ENCODE data around the gene CDH10.

The CDH10 gene

GRCh38 chr5:24615159-24615558 lies 29.6 kb downstream of the CDH10 start:
- TF ChIP-seq ZFX (IDR thresholded peaks at IDR 0.05) (no peak), CTCF (conservative IDR thresholded peaks at IDR 0.05) (no peak)
- H3K27ac ChIP-seq: no peak overlapping the region

GRCh38 chr5:24609706-24610105 lies 35.1 kb downstream of the CDH10 start:
- H3K27ac ChIP-seq: no peak overlapping the region

GRCh38 chr5:24606971-24607370 lies 37.8 kb downstream of the CDH10 start:
- no peak overlapping the region for H3K27ac ChIP-seq
- TF ChIP-seq CTCF (conservative IDR thresholded peaks at IDR 0.05) (no peak), ZFX (IDR thresholded peaks at IDR 0.05) (no peak)

More at GRCh38 chr5:24609706-24610105, 35.1 kb downstream of the CDH10 start:
- TF ChIP-seq CTCF (conservative IDR thresholded peaks at IDR 0.05) (no peak), ZFX (IDR thresholded peaks at IDR 0.05) (no peak)

GRCh38 chr5:24602188-24602587 lies 42.6 kb downstream of the CDH10 start:
- no peak overlapping the region for H3K27ac ChIP-seq
- TF ChIP-seq ZFX (IDR thresholded peaks at IDR 0.05): no peak
- TF ChIP-seq CTCF (conservative IDR thresholded peaks at IDR 0.05): no peak

GRCh38 chr5:24598956-24599355 lies 45.8 kb downstream of the CDH10 start:
- TF ChIP-seq ZFX (IDR thresholded peaks at IDR 0.05) (no peak), CTCF (conservative IDR thresholded peaks at IDR 0.05) (no peak)
- H3K27ac ChIP-seq: no peak overlapping the region

GRCh38 chr5:24595329-24595728 lies 49.4 kb downstream of the CDH10 start:
- TF ChIP-seq ZFX (IDR thresholded peaks at IDR 0.05): no peak
- TF ChIP-seq CTCF (conservative IDR thresholded peaks at IDR 0.05): no peak
- H3K27ac ChIP-seq: no peak overlapping the region

GRCh38 chr5:24591426-24591825 lies 53.4 kb downstream of the CDH10 start:
- TF ChIP-seq ZFX (IDR thresholded peaks at IDR 0.05) (no peak), CTCF (conservative IDR thresholded peaks at IDR 0.05) (no peak)
- no peak overlapping the region for H3K27ac ChIP-seq

Measured in C4-2B (cell line).